GM19328 (cell line): Measurements from ENCODE around the gene VSNL1.

Experiments
- ATAC-seq: cut with Tn5 transposase; IDR thresholded peaks from one replicate; pipeline ENCODE4 v1.9.1; 2021; ENCODE audit warnings: mild to moderate bottlenecking, moderate library complexity; ENCODE audit not compliant: unreplicated experiment

The VSNL1 gene

DNA sequence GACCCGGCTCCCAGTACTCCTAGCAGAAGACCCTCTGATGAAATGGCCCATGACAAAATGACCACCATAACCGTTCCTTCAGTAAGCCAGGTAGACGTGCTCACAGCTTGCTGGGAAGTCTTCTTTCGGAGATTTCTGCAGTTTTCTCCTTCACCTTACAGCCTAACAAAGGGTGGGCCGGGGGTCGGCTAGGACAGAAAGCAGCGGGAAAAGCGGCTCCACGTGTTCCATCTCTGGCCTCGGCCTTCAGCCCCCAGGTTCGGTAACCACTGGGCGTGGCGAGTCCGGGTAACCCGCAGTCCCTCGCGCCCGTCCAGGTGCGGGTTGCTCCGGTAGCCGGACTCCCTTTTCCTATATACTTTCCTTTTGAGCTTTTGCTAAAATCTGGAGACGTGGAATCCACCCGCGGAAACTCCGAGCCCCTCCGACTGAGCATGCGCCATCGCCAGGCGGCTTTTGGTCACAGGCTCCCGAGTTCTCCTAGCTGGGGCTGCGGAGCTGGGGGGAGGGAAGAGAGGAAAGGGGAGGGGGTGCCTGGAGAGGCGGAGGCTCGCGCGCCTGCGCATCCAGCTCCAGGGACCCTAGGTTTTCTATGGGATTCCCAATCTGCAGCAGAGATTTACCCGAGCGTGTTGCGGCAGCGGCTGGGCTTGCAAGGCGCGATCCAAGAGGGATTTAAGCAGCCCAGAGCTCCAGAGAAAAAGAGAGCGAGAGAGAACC lies at the start of gene VSNL1:
Gene VSNL1 (plus strand): TSS at position 604 of the 720 bp plus-strand sequence. CDS start 51,379 bp downstream, outside the sequence.
- ATAC-seq: no peak

DNA sequence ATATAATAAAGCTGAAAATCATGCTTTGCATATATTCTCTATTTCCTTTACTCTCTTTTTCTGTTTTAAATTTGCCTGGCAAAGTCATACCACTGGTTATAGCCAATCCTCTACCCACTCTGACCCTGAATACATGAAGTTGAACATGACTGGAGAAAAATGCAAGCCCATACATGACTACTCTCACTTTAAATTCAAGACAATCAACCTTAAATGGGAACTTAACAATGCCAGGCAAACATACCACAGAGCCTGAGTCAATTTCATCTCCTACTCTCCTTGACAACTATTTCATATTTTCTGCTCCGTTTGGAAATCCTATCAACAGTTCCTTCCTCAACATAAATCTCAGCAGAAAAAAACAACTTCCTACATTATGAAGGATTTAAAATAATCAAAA lies 44.9 kb upstream of the VSNL1 start:
- ATAC-seq: no peak

DNA sequence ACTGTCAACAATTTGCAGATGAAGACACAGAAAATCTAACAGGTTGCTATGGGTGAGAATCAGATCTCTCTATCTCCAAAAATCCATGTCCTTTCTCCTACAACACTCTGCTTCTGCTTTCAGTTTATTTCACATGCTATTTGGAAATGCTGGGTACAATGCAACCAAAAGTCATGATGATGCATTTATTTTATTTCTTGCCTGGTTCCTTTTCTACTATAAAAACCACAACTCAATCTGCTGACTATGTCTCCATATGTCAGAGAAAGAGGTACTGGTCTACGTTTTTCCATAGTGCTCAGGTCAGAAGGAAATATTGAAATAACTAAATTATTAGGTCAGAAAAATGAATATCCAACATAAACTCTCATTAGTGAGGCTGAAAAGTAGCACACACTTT lies 42.8 kb upstream of the VSNL1 start:
- no peak for ATAC-seq

DNA sequence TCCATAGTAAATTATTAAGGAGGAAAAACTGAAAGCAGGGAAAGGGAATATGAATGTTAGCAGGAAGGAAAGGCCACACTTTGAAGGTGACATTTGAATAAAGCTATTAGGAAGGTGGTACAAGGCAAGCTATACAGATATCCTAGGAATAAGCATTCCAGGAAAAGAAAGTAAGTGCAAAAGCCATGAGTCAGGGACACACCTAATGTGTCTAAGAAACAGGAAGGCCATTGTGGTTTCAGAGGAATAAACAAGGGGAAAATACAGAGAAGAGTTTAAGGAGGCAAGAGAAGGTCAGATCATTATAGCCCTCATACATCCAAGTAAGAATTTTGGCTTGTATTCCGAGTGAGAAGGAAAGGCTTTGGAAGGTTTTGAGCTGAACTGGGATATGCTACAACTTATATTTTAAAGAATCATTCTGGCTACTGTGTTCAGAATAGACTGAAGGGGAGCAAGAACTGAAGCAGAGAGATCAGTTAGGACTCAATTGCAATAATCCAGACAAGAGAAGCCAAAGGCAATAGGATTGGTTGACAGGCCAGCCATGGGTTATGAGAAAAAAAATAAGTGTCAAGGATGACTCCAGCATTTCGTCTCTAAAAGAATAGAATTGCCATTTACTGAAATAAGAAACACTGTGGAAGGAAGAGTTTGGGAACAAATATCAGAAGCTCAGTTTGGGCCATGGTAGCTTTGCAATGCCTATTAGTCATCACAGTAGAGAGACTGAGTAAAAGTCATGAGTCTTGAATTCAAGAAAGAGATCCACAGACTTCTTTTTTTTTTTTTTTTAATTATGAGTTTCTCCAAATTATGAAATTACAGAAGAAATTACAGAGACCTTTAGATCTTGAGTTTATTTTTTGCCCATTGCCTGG lies 33.5 kb upstream of the VSNL1 start:
- no peak for ATAC-seq

DNA sequence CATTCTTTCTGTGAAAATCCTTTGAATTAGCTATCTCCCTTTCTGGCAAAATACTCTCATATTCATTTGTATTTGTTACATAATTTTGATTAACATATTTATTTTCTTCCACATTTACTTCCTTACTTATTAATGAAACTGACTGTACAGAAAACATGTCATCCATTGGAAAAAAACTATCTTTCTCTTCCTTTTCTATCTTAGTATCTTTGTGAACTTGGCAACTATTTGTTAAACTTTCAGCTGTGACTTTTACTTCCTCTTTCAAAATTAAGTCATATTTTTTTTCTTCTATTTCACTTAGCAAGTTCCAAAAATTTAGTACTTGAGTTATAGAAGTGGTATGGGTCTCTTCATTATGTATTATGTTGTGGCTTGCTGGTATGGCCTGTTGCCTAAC lies 24.8 kb upstream of the VSNL1 start:
- no peak for ATAC-seq

DNA sequence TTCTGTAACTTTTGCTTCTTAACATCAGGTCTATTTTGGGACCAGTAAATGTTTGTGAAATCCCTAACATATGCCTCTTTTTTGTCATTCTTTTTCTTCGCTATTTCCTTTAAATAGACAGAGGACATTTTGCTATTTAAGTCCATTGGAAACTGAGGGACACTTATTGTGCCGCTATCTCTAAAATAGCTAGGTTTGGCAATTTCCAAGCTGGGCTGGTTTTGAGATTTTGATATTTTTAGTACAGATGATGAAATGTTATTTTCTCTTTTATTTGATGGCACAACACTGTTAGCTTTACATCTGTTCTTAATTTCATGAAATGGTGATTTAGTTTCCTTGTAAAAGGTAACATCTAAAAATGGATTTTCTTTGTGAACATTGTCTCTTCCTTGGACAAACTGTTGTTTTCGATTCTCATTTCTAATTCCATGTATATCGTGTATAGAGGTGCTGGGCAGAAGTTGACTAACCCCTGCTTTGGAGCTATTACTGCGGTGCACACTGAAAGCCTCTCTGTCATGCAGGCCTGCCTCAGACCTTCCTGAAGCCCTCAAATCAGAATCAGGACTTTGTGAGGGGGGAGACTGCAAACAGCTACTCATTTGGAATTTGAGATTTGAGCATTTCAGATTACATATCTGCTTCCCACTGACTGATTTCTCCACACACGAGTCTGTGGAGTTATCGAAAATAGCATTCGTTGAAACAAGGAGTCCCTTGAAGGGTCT lies 22.9 kb upstream of the VSNL1 start:
- ATAC-seq: no peak

DNA sequence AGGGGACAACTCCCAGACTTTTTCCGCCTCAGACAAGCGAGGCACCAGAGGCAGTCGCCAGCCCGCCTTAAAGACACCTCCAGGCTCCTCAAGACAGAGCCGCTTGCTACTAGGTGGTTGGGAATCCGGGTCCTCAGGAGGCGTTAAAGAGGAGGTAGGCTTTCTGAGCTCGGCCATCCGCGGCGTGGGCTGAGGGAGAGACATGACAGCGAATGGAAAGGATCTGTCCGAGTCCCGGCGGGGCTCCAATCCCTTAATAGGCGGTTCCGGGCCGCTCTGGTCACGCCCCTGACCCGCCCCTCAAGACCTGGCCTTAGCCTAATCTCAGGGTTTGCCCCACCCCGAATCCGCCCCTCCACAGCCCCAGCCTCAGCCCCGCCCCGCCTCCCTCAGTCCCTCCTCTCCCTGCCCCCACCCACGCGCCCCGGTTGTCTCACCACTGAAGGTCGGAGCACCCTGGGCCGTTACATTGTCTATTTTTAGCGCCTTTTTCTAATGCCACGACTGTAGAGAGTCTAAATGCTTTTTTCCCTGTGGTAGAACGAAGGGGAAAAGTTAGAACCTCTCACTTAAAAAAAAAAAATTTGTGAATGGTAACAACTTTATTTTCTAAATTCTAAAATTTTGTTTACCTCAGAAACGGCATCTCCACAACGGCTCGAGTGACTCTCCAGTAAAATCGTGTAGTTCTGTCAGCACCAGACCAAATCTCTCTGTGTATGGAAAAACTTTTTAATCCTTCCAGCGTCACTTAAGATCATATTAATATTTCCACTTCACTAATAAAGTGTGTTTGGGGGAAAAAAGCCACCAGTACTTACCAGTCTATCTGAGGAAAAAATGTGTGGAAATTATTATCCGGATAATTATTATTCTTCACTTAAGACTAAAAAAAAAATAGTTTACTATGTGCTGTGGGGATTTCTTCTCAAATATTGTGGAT lies 22.0 kb upstream of the VSNL1 start, which contains the start of gene RAD51AP2:
Gene RAD51AP2 (minus strand): TSS at position 229 of the 943 bp plus-strand sequence. CDS start 25 bp downstream, at position 204.
- ATAC-seq: peak; percentile 77

DNA sequence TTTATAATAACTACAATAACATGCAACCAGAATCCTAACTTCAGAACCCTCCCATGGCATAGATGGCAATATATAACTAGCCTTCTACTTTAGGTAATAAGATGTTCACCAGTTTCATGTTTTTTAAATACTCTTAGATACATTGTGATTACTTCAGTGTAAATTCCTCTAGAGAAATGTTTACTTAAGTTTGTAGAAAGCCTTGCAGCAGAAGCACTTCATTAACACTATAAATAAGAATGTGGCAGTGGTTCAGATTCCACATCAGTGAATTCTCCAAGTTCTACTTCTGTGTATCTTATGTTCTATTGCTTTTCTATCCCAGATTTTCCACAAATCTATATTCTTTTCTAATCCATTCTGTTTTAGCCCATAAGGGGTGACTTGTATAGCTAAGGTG lies 21.0 kb upstream of the VSNL1 start:
- ATAC-seq: no peak

DNA sequence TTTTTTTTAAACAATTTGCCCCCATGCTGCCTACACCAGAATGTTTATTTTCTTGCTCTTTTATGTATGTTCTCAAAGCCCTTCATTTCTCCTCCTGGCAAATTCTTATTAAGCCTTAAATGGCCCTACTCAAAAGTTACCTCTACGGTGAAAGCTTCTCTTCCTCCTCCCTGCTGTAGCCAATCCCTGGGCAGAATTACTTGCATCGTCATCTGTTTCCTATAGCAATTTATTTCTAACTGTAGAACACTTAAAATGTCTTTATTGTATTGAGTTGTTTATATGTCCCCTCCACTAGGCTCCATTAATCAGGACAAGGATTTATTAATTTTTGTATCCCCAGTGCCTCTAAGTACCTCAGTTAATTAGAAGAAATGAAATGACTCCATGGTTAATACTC lies 19.7 kb upstream of the VSNL1 start:
- peak; percentile 45 for ATAC-seq

DNA sequence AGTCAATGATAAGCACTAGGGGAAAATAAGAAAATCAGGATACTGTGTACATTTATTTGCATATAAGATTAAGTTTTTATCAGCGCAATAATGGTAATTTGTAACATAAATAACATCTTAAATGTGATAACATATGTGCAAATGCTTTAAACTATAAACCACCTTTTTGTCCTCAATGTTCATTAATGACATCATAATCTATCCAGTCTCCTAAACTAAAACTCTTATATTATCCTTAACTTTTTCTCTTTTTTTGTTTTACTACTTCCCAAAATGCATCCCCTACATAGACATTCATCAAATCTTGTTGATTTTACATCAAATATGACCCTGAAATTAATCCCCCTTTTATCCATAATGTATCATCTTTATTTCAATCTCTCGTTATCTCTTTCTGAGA lies 18.9 kb upstream of the VSNL1 start:
- ATAC-seq: no peak

DNA sequence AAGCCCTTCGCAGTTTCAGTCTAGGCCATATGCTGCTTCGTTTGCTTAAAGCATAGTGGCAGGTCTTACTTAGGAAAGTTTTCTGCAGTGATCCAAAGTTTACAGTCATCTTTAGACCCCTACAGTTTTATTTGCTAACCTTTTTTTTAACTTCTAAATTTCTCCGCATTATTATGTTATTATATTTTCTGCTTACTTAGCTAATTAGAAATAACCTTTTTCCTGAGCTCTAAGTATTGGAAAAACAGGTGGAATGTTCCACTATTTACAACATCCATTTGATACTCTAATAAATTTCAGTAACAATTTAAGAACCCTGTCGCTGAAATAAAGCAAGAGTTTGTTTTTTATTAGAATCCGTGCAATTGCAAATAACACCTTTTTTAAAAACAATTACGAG lies 18.2 kb upstream of the VSNL1 start:
- no peak for ATAC-seq

DNA sequence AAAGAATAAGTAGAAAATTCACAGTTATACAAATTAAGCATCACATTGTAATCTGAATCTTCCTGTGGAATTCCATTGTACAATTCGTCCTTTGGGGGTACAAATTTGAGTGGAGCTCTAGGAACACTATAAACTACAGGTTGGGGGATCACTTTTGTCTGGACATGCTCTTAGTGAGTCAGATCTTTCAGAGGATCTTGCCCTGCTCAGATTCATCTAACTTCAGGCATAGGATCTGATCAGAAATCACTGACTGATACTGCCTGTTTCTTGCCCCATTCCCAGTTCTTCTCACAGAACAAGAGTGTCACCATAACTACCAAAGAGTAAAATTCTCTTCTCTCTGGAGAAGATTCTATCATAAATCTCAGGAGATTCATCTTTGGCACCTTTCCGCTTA lies 10.7 kb upstream of the VSNL1 start:
- ATAC-seq: no peak

DNA sequence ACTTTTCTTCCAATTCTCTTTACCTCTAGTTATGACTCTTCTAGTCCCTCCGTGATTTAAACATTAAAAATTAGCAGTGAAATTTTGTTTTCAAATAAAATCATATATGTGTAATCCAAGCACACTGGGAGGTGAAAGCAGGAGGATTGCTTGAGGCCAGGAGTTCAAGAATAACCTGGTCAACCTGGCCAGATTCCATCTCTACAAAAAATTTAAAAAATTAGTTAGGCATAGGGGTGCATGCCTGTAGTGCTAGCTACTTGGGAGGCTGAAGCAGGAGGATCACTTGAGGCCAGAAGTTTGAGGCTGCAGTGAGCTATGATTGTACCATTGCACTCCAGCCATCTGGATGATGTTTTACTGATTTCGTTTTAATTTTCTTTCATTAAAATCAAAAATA lies 7.0 kb upstream of the VSNL1 start:
- no peak for ATAC-seq

DNA sequence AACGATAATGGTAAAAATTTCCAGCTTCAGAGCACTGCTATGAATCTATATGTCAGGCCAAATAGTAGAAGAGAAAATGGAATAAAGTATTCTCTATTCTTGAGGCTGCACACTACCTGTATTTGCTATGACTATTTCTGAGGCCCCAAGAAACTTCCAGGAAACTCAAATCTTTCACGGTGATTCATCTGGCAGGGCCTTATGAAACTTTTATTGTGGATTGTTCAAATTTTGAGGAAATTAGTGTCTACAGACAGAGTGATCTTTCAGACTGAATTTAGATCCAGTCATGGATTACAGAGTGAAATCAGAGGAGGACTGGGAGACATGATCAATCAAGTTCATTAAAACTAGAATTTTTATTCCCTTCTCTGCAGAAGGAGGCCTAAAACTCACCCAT lies 4.1 kb upstream of the VSNL1 start:
- ATAC-seq: no peak

DNA sequence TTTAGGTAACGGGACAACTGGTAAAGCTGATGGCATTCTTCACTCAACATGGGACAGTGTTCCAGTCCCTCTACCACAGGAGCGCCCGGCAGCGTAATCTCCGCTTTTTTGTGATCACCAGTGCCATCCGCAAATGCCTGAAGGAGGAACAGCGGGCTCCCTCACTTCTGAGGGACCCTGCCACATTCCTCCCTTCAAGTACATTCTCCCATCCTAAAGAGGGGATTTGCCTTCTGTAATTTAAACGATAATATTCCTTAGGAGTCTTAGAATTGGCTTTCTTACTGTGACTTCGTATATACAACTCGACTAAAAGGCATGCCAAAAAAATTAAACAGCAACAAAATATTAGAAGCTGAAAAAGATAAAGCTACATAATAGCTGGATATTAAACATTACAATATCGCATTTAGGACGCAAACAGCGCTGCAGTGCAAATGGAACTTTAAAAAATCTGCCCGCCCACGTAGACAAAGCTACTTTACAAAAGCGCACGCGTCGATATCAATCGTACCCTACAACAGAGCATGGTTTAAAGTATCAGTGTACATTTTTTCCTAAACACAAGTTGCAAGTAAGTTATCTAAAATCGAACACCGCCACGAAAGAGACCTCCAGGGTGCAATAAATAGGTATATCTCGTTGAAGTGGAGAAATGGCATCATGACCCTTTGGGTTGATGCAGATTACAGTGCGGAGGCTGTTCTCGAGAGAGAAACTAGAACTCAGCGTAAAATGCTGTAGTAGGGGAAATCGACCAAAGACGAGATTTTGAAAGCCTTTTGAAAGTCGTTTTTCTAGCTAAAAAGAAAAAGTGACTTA lies 2.3 kb upstream of the VSNL1 start:
- peak; percentile 28 for ATAC-seq

DNA sequence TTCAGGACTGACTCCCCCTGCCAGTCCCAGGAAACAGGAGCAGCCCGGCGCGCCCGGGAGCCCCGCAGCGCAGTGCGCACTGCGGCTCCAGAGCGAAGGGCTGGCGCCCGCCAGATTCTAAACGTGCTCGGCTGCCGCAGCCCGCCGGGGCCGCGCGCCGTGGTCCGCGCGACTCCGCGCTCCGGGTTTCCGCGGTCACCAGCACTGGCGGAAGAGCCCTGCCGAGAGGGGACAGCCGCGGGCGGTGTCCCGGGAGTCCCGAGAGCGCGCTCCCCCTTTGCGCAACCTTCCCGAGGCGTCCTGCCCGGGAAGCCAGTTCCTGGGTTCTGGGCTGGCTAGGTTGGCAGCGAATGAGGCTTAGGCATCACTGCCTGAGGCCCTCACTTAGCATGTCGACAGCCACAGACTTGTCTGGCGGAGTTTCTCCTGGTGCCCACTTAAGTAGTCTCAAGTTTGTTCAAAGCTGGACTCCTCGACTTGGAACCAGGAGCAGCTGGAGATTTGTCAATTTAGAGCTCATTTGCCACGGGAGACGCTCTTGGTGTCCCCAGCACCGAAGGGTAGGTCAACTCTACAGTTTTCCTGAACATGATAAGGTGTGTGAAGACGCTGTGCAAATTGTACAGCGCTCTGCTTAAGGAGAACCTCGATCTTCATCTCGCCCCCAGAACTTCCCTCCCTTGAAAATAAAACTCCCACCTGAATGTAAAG lies 1.5 kb upstream of the VSNL1 start:
- ATAC-seq: peak; percentile 72

DNA sequence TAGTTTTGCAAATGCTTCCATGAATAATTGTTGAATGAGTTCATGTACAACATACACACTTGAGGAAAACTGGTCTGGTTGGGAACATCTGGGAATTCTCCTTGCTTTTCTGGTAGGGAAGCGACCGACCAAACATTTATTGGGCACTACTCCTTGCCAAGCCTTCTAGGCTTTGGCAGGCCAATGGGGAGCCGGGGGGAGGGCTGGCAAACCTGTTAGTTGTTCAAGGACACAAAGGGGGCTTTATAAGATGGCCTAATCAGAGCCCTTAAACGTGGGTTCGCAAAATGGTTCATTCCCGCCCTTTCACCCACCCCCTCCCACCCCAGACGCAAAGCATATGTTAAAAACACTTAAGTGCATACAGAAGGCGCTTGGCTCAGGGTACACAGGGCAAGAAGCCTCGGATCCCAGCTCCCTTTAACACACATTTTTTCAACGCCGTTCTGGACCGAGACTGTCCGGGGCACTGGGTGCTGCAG lies 844 bp upstream of the VSNL1 start:
- no peak for ATAC-seq

DNA sequence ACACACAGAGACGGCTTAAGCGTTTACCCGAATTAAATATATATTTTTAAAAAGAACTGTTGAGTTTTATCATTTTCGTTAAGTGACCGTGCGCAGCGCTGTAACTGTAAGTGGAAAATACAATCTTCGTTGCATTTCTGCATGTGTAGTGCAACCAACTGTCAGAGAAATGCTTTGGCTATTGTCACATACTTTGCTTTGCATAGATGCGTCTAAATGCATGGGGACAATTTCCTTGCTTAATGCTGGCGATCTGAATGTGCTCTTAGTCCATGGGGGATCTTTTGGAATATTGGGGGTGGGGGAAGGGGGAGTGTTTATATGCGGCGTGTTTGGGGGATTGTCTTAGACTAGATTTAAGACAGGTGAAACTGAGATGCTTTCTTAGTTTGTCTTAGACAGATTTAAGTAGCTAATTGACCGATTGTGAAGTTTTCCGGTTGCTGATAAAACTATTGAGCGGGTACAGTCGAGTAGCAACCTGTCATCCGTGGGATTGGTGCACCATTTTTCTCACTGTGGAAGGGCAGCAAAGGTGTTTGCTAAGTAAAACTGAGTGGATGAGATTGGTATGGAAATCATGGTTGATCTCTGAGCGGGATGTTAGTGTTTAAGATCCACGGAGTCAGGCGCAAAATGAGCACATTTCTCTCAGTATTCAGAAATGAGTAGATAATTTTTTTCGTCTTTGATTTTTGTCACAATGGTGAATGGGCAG lies 476 bp downstream of the VSNL1 start:
- ATAC-seq: no peak
